Immature natural killer cell (primary cell): ENCODE measurements around the gene TMEM232. TPM values are rescaled to one million over a fixed set of nuclear protein-coding genes. Genes with fewer than 3 reads are reported as not detected.
"Not testable (repeated sequence)": the region's sequence is repeated elsewhere in the genome, so short reads cannot be mapped to it uniquely, and the experiment has no call there.

Source experiments
- DNase-seq, 3 donors: peaks; one replicate each; pipeline ENCODE4 v3.0.0; 2022; ENCODE audit warnings: mixed read lengths in 1 of 3
- H3K27ac Mint-ChIP-seq, 6 donors: one replicate each; pipeline ENCODE4 v1.8.0; 2020; ENCODE audit warnings: mixed read lengths in 6 of 6, mild to moderate bottlenecking in 5 of 6, inconsistent platforms in 4 of 6, moderate library complexity in 3 of 6
- H3K27me3 Mint-ChIP-seq, 3 donors: one replicate each; pipeline ENCODE4 v1.8.0; 2020 to 2021; ENCODE audit warnings: low read depth in 3 of 3, mild to moderate bottlenecking in 3 of 3, mixed read lengths in 3 of 3, moderate library complexity in 3 of 3, inconsistent platforms in 1 of 3
- H3K36me3 Mint-ChIP-seq, 3 donors: one replicate each; pipeline ENCODE4 v1.8.0; 2020; ENCODE audit warnings: mixed read lengths in 3 of 3, inconsistent platforms in 2 of 3, mild to moderate bottlenecking in 2 of 3
- H3K4me1 Mint-ChIP-seq, 2 donors: one replicate each; pipeline ENCODE4 v1.8.0; 2020; ENCODE audit warnings: inconsistent platforms in 2 of 2, mild to moderate bottlenecking in 2 of 2, mixed read lengths in 2 of 2, moderate library complexity in 1 of 2
- H3K4me3 Mint-ChIP-seq, 5 donors: one replicate each; pipeline ENCODE4 v1.8.0; 2020; ENCODE audit warnings: mild to moderate bottlenecking in 5 of 5, mixed read lengths in 5 of 5, inconsistent platforms in 3 of 5, moderate library complexity in 3 of 5
- H3K9me3 Mint-ChIP-seq, 6 donors: one replicate each; pipeline ENCODE4 v1.8.0; 2020; ENCODE audit warnings: mild to moderate bottlenecking in 6 of 6, mixed read lengths in 6 of 6, inconsistent platforms in 4 of 6, moderate library complexity in 3 of 6
- polyA plus RNA-seq, 3 donors: library from polyadenylated mRNA; unstranded; fragments of 300-500 nt; fragmentation: Illumina TruSeq; gene quantifications; one replicate each; pipeline ENCODE4 v1.2.3, GENCODE V29; 2021

Gene TMEM232
- polyA plus RNA-seq, 3 donors from 2014 or later, result not detected

- H3K4me1 Mint-ChIP-seq, result no peaks in the 10 kb centered on the region
- no peak for DNase-seq
- H3K27me3 Mint-ChIP-seq, result no peaks in the 10 kb centered on the region
Observed at GRCh38 chr5:110561510-110561909, 165.0 kb downstream of the TMEM232 start.

GRCh38 chr5:110549301-110549700 lies 177.2 kb downstream of the TMEM232 start:
- DNase-seq, result no peak
- no peaks in the 10 kb centered on the region for H3K27me3 Mint-ChIP-seq
- no peak overlapping the region for H3K4me3 Mint-ChIP-seq
- no peaks in the 10 kb centered on the region for H3K4me1 Mint-ChIP-seq
- no peak overlapping the region for H3K27ac Mint-ChIP-seq
- peaks cover 0 to 18% (median 3%) of the 10 kb centered on the region in 6 donors for H3K9me3 Mint-ChIP-seq
- no peaks in the 10 kb centered on the region for H3K36me3 Mint-ChIP-seq

More at GRCh38 chr5:110561510-110561909, 165.0 kb downstream of the TMEM232 start:
- H3K27ac Mint-ChIP-seq, result no peak overlapping the region
- H3K9me3 Mint-ChIP-seq, result peaks cover 0 to 19% (median 6%) of the 10 kb centered on the region in 6 donors
- no peaks in the 10 kb centered on the region for H3K36me3 Mint-ChIP-seq
- no peak overlapping the region for H3K4me3 Mint-ChIP-seq

GRCh38 chr5:110548171-110548570 lies 178.3 kb downstream of the TMEM232 start:
- peaks cover 0 to 11% (median 2%) of the 10 kb centered on the region in 6 donors for H3K9me3 Mint-ChIP-seq
- no peak overlapping the region for H3K27ac Mint-ChIP-seq
- no peaks in the 10 kb centered on the region for H3K36me3 Mint-ChIP-seq
- H3K4me3 Mint-ChIP-seq, result no peak overlapping the region
- H3K27me3 Mint-ChIP-seq, result no peaks in the 10 kb centered on the region
- DNase-seq, result no peak
- H3K4me1 Mint-ChIP-seq, result no peaks in the 10 kb centered on the region

- Mint-ChIP-seq H3K27ac (no peak overlapping the region), H3K4me3 (no peak overlapping the region), H3K27me3 (no peaks in the 10 kb centered on the region), H3K4me1 (no peaks in the 10 kb centered on the region), H3K9me3 (peaks cover 0 to 11% (median 3%) of the 10 kb centered on the region in 6 donors), H3K36me3 (no peaks in the 10 kb centered on the region)
- no peak for DNase-seq
Observed at GRCh38 chr5:110547495-110547894, 179.0 kb downstream of the TMEM232 start.

- Mint-ChIP-seq H3K27ac (no peak overlapping the region), H3K27me3 (no peaks in the 10 kb centered on the region), H3K4me3 (no peak overlapping the region), H3K9me3 (peaks cover 0 to 13% (median 2%) of the 10 kb centered on the region in 6 donors), H3K36me3 (no peaks in the 10 kb centered on the region), H3K4me1 (no peaks in the 10 kb centered on the region)
- no peak for DNase-seq
Observed at GRCh38 chr5:110545716-110546115, 180.8 kb downstream of the TMEM232 start.

- DNase-seq, result no peak
- peaks cover 0 to 13% (median 4%) of the 10 kb centered on the region in 6 donors for H3K9me3 Mint-ChIP-seq
- no peaks in the 10 kb centered on the region for H3K4me1 Mint-ChIP-seq
- H3K4me3 Mint-ChIP-seq, result no peak overlapping the region
- H3K27me3 Mint-ChIP-seq, result no peaks in the 10 kb centered on the region
- H3K27ac Mint-ChIP-seq, result no peak overlapping the region
- H3K36me3 Mint-ChIP-seq, result no peaks in the 10 kb centered on the region
Observed at GRCh38 chr5:110544603-110545002, 181.9 kb downstream of the TMEM232 start.

- Mint-ChIP-seq H3K36me3 (no peaks in the 10 kb centered on the region), H3K4me3 (no peak overlapping the region), H3K27ac (no peak overlapping the region), H3K9me3 (peaks cover 0 to 13% (median 3%) of the 10 kb centered on the region in 6 donors), H3K4me1 (no peaks in the 10 kb centered on the region), H3K27me3 (no peaks in the 10 kb centered on the region)
- no peak for DNase-seq
Observed at GRCh38 chr5:110542949-110543348, 183.5 kb downstream of the TMEM232 start.

- H3K27ac Mint-ChIP-seq, result no peak overlapping the region
- no peaks in the 10 kb centered on the region for H3K27me3 Mint-ChIP-seq
- H3K36me3 Mint-ChIP-seq, result no peaks in the 10 kb centered on the region
- no peak overlapping the region for H3K4me3 Mint-ChIP-seq
- DNase-seq, result no peak
- no peaks in the 10 kb centered on the region for H3K4me1 Mint-ChIP-seq
- H3K9me3 Mint-ChIP-seq, result peaks cover 0 to 12% (median 3%) of the 10 kb centered on the region in 6 donors
Observed at GRCh38 chr5:110536120-110537115, 190.1 kb downstream of the TMEM232 start.

- H3K4me3 Mint-ChIP-seq, DNase-seq, H3K27me3 Mint-ChIP-seq, H3K36me3 Mint-ChIP-seq, H3K27ac Mint-ChIP-seq, H3K4me1 Mint-ChIP-seq: not testable (repeated sequence)
- H3K9me3 Mint-ChIP-seq, result peaks cover 0 to 12% (median 3%) of the 10 kb centered on the region in 6 donors
Observed at GRCh38 chr5:110535146-110535545, 191.3 kb downstream of the TMEM232 start.

- no peak for DNase-seq
- Mint-ChIP-seq H3K9me3 (peaks cover 2 to 15% (median 11%) of the 10 kb centered on the region in 6 donors), H3K27me3 (no peaks in the 10 kb centered on the region), H3K4me3 (no peak overlapping the region), H3K27ac (no peak overlapping the region), H3K36me3 (no peaks in the 10 kb centered on the region), H3K4me1 (no peaks in the 10 kb centered on the region)
Observed at GRCh38 chr5:110525762-110526161, 200.7 kb downstream of the TMEM232 start.

GRCh38 chr5:110517396-110517795 lies 209.1 kb downstream of the TMEM232 start:
- H3K4me3 Mint-ChIP-seq, result no peak overlapping the region
- H3K27me3 Mint-ChIP-seq, result peaks cover 0 to 2% (median 0%) of the 10 kb centered on the region in 3 donors
- no peak for DNase-seq
- no peaks in the 10 kb centered on the region for H3K4me1 Mint-ChIP-seq
- no peak overlapping the region for H3K27ac Mint-ChIP-seq
- H3K9me3 Mint-ChIP-seq, result peaks cover 0 to 22% (median 8%) of the 10 kb centered on the region in 6 donors
- H3K36me3 Mint-ChIP-seq, result no peaks in the 10 kb centered on the region

- Mint-ChIP-seq H3K36me3 (no peaks in the 10 kb centered on the region), H3K9me3 (peaks cover 2 to 23% (median 8%) of the 10 kb centered on the region in 6 donors), H3K4me3 (no peak overlapping the region), H3K27me3 (no peaks in the 10 kb centered on the region), H3K4me1 (no peaks in the 10 kb centered on the region), H3K27ac (no peak overlapping the region)
- DNase-seq, result no peak
Observed at GRCh38 chr5:110514030-110514429, 212.4 kb downstream of the TMEM232 start.

- H3K36me3 Mint-ChIP-seq, result no peaks in the 10 kb centered on the region
- no peaks in the 10 kb centered on the region for H3K27me3 Mint-ChIP-seq
- no peak for DNase-seq
- no peak overlapping the region for H3K4me3 Mint-ChIP-seq
- H3K4me1 Mint-ChIP-seq, result no peaks in the 10 kb centered on the region
- H3K27ac Mint-ChIP-seq, result no peak overlapping the region
- peaks cover 2 to 20% (median 5%) of the 10 kb centered on the region in 6 donors for H3K9me3 Mint-ChIP-seq
Observed at GRCh38 chr5:110512266-110512665, 214.2 kb downstream of the TMEM232 start.

- Mint-ChIP-seq H3K9me3 (peaks cover 0 to 17% (median 4%) of the 10 kb centered on the region in 6 donors), H3K4me1 (no peaks in the 10 kb centered on the region), H3K27ac (no peak overlapping the region), H3K27me3 (peaks cover 0 to 2% (median 0%) of the 10 kb centered on the region in 3 donors), H3K36me3 (no peaks in the 10 kb centered on the region), H3K4me3 (no peak overlapping the region)
- DNase-seq, result no peak
Observed at GRCh38 chr5:110510146-110510545, 216.3 kb downstream of the TMEM232 start.
